Cardiac muscle cell (in vitro differentiated cells and primary cell): ENCODE data around the gene ADK. TPM values are rescaled to one million over a fixed set of nuclear protein-coding genes. Genes with fewer than 3 reads are reported as not detected.

Experiments
- DNase-seq, 2 donors: peaks; one replicate each; pipeline versions ENCODE4 v3.0.0 to v3.0.0-alpha.2; 2010 to 2017; ENCODE audit warnings: low read depth in 1 of 2, low spot score in 1 of 2
- H3K27ac ChIP-seq: fragments of 200-600 bp; sonication (generic); 2 replicates; pipeline ENCODE4 v1.5.1; 2016
- H3K27me3 ChIP-seq: fragments of 200-600 bp; sonication (generic); 2 replicates; pipeline ENCODE4 v1.6.0; 2016; ENCODE audit warnings: control low read depth
- H3K36me3 ChIP-seq: fragments of 200-600 bp; sonication (generic); 2 replicates; pipeline ENCODE4 v1.5.1; 2016; ENCODE audit warnings: control low read depth
- H3K4me1 ChIP-seq: fragments of 200-600 bp; sonication (generic); 2 replicates; pipeline ENCODE4 v1.8.1; 2017; ENCODE audit warnings: low read depth, mild to moderate bottlenecking, mixed run types
- H3K4me3 ChIP-seq: fragments of 200-600 bp; sonication (generic); 2 replicates; pipeline ENCODE4 v1.5.1; 2016; ENCODE audit warnings: mild to moderate bottlenecking
- H3K9me3 ChIP-seq: fragments of 200-600 bp; sonication (generic); 2 replicates; pipeline ENCODE4 v1.5.1; 2017; ENCODE audit warnings: low read depth, mild to moderate bottlenecking, control low read depth
- CTCF ChIP-seq: IDR thresholded peaks from 2 replicates; pipeline ENCODE4 v1.5.1; 2012; ENCODE audit warnings: low read depth, mild to moderate bottlenecking, low read length
- polyA plus RNA-seq: library from polyadenylated mRNA; unstranded; fragments of >200 nt; fragmentation: Nextera tagmentation; extraction: Ambion mirVana; gene quantifications from 2 replicates; pipeline ENCODE4 v1.2.1, GENCODE V29; 2016
- total RNA-seq: library from RNA; depleted of rRNA; stranded (reverse); fragments of >200 nt; gene quantifications from 2 replicates; pipeline ENCODE4 v1.2.3, GENCODE V29; 2016

Gene ADK
- total and polyA plus RNA-seq, 2 experiments from 2014 or later = 24.8 to 57.4 TPM

GRCh38 chr10:74600170-74600569, 449.1 kb downstream of the ADK start:
- no peaks in the 10 kb centered on the region for H3K9me3 ChIP-seq
- H3K27me3 ChIP-seq = no peaks in the 10 kb centered on the region
- H3K4me1 ChIP-seq = peaks cover 12% of the 10 kb centered on the region
- no peak overlapping the region for H3K4me3 ChIP-seq
- TF ChIP-seq CTCF = no peak
- no peak for DNase-seq
- no peaks in the 10 kb centered on the region for H3K36me3 ChIP-seq
- H3K27ac ChIP-seq = no peak overlapping the region

GRCh38 chr10:74602576-74602975, 451.6 kb downstream of the ADK start:
- no peaks in the 10 kb centered on the region for H3K36me3 ChIP-seq
- no peak for DNase-seq
- H3K27me3 ChIP-seq = no peaks in the 10 kb centered on the region
- peaks cover 12% of the 10 kb centered on the region for H3K4me1 ChIP-seq
- no peak overlapping the region for H3K4me3 ChIP-seq
- no peak for TF ChIP-seq CTCF
- no peak overlapping the region for H3K27ac ChIP-seq
- H3K9me3 ChIP-seq = no peaks in the 10 kb centered on the region

GRCh38 chr10:74610299-74610698, 459.3 kb downstream of the ADK start:
- no peaks in the 10 kb centered on the region for H3K27me3 ChIP-seq
- no peak for TF ChIP-seq CTCF
- H3K9me3 ChIP-seq = no peaks in the 10 kb centered on the region
- H3K4me3 ChIP-seq = no peak overlapping the region
- no peak overlapping the region for H3K27ac ChIP-seq
- H3K4me1 ChIP-seq = no peaks in the 10 kb centered on the region
- no peaks in the 10 kb centered on the region for H3K36me3 ChIP-seq
- no peak for DNase-seq

- no peak for TF ChIP-seq CTCF
- DNase-seq = peak in 1 of 2 donors; percentile 36
- Histone ChIP-seq H3K9me3 (no peaks in the 10 kb centered on the region), H3K27me3 (no peaks in the 10 kb centered on the region), H3K4me1 (peaks cover 6% of the 10 kb centered on the region), H3K4me3 (no peak overlapping the region), H3K36me3 (no peaks in the 10 kb centered on the region), H3K27ac (no peak overlapping the region)
These were observed 461.2 kb downstream of the ADK start for GRCh38 chr10:74612195-74612594.

GRCh38 chr10:74620626-74621025, 469.6 kb downstream of the ADK start:
- Histone ChIP-seq H3K9me3 (no peaks in the 10 kb centered on the region), H3K36me3 (no peaks in the 10 kb centered on the region), H3K27ac (no peak overlapping the region), H3K27me3 (no peaks in the 10 kb centered on the region), H3K4me3 (no peak overlapping the region), H3K4me1 (peaks cover 6% of the 10 kb centered on the region)
- no peak for TF ChIP-seq CTCF
- no peak for DNase-seq

- no peaks in the 10 kb centered on the region for H3K27me3 ChIP-seq
- H3K27ac ChIP-seq = no peak overlapping the region
- no peaks in the 10 kb centered on the region for H3K36me3 ChIP-seq
- no peak for DNase-seq
- no peak for TF ChIP-seq CTCF
- no peaks in the 10 kb centered on the region for H3K9me3 ChIP-seq
- H3K4me1 ChIP-seq = no peaks in the 10 kb centered on the region
- no peak overlapping the region for H3K4me3 ChIP-seq
These were observed 472.8 kb downstream of the ADK start for GRCh38 chr10:74623786-74624185.
